ENCODE measurements around the gene ANO4.
A peak's percentile ranks its signal among the peaks of the same experiment; 100 is the strongest.

Gene ANO4

DNA sequence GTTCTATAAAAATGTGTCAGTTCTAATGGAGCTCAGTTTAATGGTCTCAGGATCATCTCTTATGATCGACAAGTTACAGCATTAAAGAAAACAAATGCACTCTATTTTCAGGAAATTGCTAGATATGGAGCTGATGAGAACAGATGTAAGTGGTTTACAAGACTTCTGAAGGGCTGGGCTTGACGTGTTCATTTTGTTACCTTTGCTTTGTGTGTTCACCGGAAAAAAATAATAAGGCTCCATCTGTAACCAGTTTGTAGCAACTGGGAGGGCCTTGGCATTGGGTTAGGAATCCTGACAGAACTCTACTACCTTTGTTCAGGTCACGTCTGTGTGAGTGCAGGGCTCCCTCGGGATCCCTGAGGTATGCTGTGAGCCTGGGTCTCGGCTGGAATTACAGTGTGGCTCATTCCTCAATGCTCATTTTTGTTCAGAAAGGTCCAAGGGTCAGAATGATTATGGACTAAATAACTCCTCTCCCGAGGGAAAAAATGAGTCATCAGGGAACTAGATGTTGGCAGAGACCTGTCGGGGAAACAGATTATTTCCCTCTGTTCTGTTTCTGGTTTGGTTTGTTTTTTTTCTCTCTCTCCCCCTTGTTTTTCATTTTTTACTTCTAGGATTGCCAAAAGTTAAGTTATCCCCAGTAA is 257.4 kb downstream of the ANO4 start (continued):
- TF ChIP-seq, protein P1, sequence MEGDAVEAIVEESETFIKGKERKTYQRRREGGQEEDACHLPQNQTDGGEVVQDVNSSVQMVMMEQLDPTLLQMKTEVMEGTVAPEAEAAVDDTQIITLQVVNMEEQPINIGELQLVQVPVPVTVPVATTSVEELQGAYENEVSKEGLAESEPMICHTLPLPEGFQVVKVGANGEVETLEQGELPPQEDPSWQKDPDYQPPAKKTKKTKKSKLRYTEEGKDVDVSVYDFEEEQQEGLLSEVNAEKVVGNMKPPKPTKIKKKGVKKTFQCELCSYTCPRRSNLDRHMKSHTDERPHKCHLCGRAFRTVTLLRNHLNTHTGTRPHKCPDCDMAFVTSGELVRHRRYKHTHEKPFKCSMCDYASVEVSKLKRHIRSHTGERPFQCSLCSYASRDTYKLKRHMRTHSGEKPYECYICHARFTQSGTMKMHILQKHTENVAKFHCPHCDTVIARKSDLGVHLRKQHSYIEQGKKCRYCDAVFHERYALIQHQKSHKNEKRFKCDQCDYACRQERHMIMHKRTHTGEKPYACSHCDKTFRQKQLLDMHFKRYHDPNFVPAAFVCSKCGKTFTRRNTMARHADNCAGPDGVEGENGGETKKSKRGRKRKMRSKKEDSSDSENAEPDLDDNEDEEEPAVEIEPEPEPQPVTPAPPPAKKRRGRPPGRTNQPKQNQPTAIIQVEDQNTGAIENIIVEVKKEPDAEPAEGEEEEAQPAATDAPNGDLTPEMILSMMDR (tag by site-specific recombination; IDR thresholded peaks at IDR 0.05), result no peak
- TF ChIP-seq, protein P2, sequence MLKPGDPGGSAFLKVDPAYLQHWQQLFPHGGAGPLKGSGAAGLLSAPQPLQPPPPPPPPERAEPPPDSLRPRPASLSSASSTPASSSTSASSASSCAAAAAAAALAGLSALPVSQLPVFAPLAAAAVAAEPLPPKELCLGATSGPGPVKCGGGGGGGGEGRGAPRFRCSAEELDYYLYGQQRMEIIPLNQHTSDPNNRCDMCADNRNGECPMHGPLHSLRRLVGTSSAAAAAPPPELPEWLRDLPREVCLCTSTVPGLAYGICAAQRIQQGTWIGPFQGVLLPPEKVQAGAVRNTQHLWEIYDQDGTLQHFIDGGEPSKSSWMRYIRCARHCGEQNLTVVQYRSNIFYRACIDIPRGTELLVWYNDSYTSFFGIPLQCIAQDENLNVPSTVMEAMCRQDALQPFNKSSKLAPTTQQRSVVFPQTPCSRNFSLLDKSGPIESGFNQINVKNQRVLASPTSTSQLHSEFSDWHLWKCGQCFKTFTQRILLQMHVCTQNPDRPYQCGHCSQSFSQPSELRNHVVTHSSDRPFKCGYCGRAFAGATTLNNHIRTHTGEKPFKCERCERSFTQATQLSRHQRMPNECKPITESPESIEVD (tag by site-specific recombination; IDR thresholded peaks at IDR 0.05), result peak; percentile 99
- TF ChIP-seq ZNF223 (tag by site-specific recombination; IDR thresholded peaks at IDR 0.05) (no peak), GLI2 (tag by site-specific recombination; IDR thresholded peaks at IDR 0.05; ENCODE audit: borderline replicate concordance, low read depth) (peak; percentile 65), ZBTB1 (tag by site-specific recombination; IDR thresholded peaks at IDR 0.05) (0 out of 2 replicates have a peak, but pooled peaks have one; percentile 70), OVOL3 (tag by site-specific recombination; IDR thresholded peaks at IDR 0.05) (0 out of 2 replicates have a peak, but pooled peaks have one; percentile 55), ZNF121 (tag by site-specific recombination; IDR thresholded peaks at IDR 0.05) (no peak), ZNF707 (tag by site-specific recombination; IDR thresholded peaks at IDR 0.05) (no peak), ZNF10 (tag by site-specific recombination; IDR thresholded peaks at IDR 0.05) (peak; percentile 61; the same call in 1 of the 2 replicates), ZNF37A (tag by site-specific recombination; IDR thresholded peaks at IDR 0.05) (peak; percentile 40; the same call in 1 of the 2 replicates), ZNF19 (tag by site-specific recombination; IDR thresholded peaks at IDR 0.05; ENCODE audit: low read depth) (no peak), ZNF677 (tag by site-specific recombination; IDR thresholded peaks at IDR 0.05) (no peak), ZNF768 (tag by site-specific recombination; IDR thresholded peaks at IDR 0.05) (no peak), ZNF274 (IDR thresholded peaks at IDR 0.05; ENCODE audit: low read length) (no peak), ZNF274 (tag by site-specific recombination; IDR thresholded peaks at IDR 0.05; ENCODE audit: borderline replicate concordance) (no peak), KLF16 (tag by site-specific recombination; IDR thresholded peaks at IDR 0.05) (no peak), GFI1B (tag by site-specific recombination; IDR thresholded peaks at IDR 0.05) (0 out of 2 replicates have a peak, but pooled peaks have one; percentile 17), ZNF169 (tag by site-specific recombination; IDR thresholded peaks at IDR 0.05) (no peak), ZNF324 (tag by site-specific recombination; IDR thresholded peaks at IDR 0.05) (no peak; the same call in 1 of the 2 replicates), GLIS1 (tag by site-specific recombination; IDR thresholded peaks at IDR 0.05) (peak; percentile 66; the same call in 1 of the 2 replicates)
- TF ChIP-seq, protein P3, sequence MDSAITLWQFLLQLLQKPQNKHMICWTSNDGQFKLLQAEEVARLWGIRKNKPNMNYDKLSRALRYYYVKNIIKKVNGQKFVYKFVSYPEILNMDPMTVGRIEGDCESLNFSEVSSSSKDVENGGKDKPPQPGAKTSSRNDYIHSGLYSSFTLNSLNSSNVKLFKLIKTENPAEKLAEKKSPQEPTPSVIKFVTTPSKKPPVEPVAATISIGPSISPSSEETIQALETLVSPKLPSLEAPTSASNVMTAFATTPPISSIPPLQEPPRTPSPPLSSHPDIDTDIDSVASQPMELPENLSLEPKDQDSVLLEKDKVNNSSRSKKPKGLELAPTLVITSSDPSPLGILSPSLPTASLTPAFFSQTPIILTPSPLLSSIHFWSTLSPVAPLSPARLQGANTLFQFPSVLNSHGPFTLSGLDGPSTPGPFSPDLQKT (IDR thresholded peaks at IDR 0.05; ENCODE audit: borderline replicate concordance, low read depth, low read length), result no peak
- TF ChIP-seq, protein P4, sequence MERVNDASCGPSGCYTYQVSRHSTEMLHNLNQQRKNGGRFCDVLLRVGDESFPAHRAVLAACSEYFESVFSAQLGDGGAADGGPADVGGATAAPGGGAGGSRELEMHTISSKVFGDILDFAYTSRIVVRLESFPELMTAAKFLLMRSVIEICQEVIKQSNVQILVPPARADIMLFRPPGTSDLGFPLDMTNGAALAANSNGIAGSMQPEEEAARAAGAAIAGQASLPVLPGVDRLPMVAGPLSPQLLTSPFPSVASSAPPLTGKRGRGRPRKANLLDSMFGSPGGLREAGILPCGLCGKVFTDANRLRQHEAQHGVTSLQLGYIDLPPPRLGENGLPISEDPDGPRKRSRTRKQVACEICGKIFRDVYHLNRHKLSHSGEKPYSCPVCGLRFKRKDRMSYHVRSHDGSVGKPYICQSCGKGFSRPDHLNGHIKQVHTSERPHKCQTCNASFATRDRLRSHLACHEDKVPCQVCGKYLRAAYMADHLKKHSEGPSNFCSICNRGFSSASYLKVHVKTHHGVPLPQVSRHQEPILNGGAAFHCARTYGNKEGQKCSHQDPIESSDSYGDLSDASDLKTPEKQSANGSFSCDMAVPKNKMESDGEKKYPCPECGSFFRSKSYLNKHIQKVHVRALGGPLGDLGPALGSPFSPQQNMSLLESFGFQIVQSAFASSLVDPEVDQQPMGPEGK (tag by site-specific recombination; IDR thresholded peaks at IDR 0.05), result peak; percentile 45; the same call in 1 of the 2 replicates
- TF ChIP-seq, protein P5, sequence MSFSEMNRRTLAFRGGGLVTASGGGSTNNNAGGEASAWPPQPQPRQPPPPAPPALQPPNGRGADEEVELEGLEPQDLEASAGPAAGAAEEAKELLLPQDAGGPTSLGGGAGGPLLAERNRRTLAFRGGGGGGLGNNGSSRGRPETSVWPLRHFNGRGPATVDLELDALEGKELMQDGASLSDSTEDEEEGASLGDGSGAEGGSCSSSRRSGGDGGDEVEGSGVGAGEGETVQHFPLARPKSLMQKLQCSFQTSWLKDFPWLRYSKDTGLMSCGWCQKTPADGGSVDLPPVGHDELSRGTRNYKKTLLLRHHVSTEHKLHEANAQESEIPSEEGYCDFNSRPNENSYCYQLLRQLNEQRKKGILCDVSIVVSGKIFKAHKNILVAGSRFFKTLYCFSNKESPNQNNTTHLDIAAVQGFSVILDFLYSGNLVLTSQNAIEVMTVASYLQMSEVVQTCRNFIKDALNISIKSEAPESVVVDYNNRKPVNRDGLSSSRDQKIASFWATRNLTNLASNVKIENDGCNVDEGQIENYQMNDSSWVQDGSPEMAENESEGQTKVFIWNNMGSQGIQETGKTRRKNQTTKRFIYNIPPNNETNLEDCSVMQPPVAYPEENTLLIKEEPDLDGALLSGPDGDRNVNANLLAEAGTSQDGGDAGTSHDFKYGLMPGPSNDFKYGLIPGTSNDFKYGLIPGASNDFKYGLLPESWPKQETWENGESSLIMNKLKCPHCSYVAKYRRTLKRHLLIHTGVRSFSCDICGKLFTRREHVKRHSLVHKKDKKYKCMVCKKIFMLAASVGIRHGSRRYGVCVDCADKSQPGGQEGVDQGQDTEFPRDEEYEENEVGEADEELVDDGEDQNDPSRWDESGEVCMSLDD (tag by site-specific recombination; IDR thresholded peaks at IDR 0.05), result no peak
- TF ChIP-seq, protein P6, sequence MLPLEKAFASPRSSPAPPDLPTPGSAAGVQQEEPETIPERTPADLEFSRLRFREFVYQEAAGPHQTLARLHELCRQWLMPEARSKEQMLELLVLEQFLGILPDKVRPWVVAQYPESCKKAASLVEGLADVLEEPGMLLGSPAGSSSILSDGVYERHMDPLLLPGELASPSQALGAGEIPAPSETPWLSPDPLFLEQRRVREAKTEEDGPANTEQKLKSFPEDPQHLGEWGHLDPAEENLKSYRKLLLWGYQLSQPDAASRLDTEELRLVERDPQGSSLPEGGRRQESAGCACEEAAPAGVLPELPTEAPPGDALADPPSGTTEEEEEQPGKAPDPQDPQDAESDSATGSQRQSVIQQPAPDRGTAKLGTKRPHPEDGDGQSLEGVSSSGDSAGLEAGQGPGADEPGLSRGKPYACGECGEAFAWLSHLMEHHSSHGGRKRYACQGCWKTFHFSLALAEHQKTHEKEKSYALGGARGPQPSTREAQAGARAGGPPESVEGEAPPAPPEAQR (tag by site-specific recombination; IDR thresholded peaks at IDR 0.05), result no peak
- TF ChIP-seq, protein P7, sequence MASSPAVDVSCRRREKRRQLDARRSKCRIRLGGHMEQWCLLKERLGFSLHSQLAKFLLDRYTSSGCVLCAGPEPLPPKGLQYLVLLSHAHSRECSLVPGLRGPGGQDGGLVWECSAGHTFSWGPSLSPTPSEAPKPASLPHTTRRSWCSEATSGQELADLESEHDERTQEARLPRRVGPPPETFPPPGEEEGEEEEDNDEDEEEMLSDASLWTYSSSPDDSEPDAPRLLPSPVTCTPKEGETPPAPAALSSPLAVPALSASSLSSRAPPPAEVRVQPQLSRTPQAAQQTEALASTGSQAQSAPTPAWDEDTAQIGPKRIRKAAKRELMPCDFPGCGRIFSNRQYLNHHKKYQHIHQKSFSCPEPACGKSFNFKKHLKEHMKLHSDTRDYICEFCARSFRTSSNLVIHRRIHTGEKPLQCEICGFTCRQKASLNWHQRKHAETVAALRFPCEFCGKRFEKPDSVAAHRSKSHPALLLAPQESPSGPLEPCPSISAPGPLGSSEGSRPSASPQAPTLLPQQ (tag by site-specific recombination; IDR thresholded peaks at IDR 0.05), result 0 out of 2 replicates have a peak, but pooled peaks have one; percentile 22

All from HEK293 (cell line).